GOT3 (cell line): ENCODE measurements around the gene RASL11B.

ENCODE experiments used
- DNase-seq: peaks from one replicate; lab custom pipeline; 2025; ENCODE audit warnings: mixed read lengths; lab: John Stamatoyannopoulos, UW

RASL11B gene

GRCh38 chr4:52874948-52875347, 12.8 kb downstream of the RASL11B start:
- no peak for DNase-seq

DNA sequence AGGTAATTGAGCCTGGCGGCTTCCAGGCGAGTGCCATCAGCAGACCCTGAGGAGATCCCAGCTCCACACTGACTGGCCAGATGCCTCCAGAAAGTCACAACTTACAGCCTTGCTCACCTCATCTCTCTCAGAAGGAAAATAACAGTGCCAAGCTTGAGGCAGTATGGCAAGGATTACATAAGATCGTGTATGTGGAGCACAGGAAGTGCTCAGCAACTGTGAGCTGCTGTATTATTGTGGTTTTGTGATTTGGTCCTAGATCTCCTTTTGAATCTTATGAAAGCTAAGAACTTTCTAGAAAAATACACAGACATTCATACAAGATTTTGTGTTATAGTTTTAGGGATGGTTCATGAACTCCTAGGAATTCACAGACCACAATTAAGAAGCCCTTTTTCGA, 14.0 kb downstream of the RASL11B start:
- no peak for DNase-seq

DNA sequence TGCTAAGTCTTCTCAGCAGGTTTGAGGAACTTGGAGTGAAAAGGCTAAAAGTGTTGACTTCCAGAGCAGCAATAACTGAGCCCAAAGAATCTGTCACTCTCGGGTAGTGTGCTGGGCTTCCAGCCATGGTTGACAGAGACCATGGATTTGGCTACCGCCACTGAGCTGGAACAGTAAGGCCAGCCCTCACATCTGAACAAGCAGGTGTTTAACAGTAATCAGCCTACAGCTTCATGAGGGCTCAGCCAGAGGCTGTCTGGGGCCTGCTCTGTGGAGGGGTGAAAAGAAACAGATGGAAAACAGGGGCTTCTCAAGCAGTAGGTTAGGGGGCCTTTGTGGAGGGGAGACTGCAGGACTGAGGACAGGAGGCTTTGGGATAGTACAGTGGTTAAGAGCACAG, 14.9 kb downstream of the RASL11B start:
- DNase-seq, result no peak

GRCh38 chr4:52877694-52878093, 15.6 kb downstream of the RASL11B start:
- DNase-seq, result no peak

- no peak for DNase-seq
Measured at GRCh38 chr4:52879471-52879870, 17.4 kb downstream of the RASL11B start.

- DNase-seq, result no peak
Measured at GRCh38 chr4:52880994-52881393, 18.9 kb downstream of the RASL11B start.

DNA sequence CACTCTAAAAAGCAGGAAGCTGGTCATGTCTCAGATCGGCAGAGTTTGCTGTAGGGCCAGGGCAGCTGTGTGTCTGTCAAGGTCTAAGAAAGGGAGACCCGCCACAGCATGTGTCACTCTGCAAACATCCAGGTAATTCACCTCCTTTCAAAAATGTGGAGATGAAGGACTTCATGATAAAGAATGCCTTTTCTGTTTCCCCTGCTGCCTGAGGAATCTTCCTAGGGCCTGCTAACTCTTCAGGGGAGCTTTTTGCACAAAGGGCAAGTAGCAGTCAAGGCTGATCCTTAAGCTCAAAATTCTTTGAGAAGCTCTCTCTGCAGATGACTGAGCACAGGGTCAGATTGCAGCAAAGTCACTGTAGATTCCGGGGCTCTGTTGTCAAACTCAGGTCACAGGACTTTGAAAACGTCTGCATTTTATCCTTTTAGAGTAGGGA, 21.1 kb downstream of the RASL11B start:
- no peak for DNase-seq

- no peak for DNase-seq
Measured at GRCh38 chr4:52883707-52884669, 21.9 kb downstream of the RASL11B start.

- DNase-seq, result no peak
Measured at GRCh38 chr4:52884994-52885393, 22.9 kb downstream of the RASL11B start.

GRCh38 chr4:52889354-52889753, 27.2 kb downstream of the RASL11B start:
- DNase-seq, result no peak

DNA sequence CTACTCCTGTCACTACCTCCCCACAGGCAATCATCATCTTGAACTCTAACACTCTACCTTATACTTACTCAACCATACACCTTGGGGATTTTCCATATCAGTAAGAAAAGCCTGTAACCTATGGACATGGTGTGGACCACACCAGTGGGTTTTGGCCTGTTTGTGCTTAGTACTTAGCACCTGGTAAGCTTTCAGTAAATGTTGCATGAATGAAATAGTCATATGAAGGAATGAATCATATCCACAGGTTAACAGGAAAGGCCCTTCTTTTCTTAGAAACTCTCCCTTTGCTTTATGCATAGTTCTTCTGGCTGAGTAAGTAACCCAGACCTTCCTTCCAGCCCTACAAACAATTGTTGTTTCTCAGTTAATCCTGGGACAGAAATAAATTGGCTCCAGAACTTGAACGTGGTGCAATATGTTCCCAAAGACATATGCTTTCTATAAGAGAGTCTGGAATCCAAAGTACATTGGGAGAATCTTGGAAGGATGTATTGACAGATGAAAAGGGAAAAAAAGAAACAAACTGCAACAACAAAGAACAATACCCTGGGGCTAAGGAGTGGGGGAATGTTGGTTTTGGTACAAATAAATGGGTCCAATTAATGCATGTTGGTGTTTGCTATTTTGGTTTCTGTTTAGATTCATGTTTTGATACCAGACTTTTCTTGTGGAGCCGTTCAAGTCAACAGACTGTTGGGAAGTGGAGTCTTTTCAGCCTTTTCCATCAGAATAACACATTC, 27.8 kb downstream of the RASL11B start:
- DNase-seq, result no peak

DNA sequence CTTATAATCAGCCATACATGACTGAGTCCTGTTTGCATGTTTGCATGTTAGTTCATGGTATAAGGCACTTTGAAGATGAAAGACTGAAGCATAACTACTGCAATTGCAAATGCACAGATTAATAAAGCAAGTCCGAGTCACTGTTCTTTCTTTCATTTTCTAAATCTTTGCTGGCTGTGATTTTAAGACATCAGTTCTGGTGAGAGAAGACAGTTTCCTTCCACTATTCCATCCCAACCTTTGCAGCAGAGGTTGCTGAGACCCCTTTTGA, 28.3 kb downstream of the RASL11B start:
- DNase-seq, result no peak

- DNase-seq, result no peak
Measured at GRCh38 chr4:52891743-52892142, 29.6 kb downstream of the RASL11B start.

GRCh38 chr4:52892880-52893279, 30.8 kb downstream of the RASL11B start:
- no peak for DNase-seq

DNA sequence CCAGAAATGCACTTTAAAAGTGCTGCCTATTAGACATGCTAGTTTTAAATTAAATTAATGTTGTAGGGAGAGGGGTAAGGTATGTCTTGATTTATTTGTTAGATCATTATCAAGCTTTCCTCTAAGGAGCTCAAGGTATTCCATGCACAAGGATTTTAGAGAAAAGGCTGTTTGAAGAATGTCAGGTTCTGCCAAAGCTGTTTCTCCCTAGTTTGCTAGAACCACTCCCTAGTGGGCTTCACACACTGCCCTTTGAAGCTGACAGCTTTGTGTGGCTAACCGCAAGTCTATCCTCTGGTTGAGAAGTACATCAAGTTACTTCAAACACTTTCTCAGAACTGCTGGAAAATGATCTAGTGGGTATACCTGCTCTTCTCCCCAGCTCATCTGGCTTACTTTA, 32.3 kb downstream of the RASL11B start:
- no peak for DNase-seq

GRCh38 chr4:52903273-52903672, 41.2 kb downstream of the RASL11B start:
- no peak for DNase-seq

- no peak for DNase-seq
Measured at GRCh38 chr4:52904421-52904820, 42.3 kb downstream of the RASL11B start.

- no peak for DNase-seq
Measured at GRCh38 chr4:52907510-52907909, 45.4 kb downstream of the RASL11B start.

GRCh38 chr4:52910115-52910514, 48.0 kb downstream of the RASL11B start:
- DNase-seq, result no peak

GRCh38 chr4:52911684-52912294, 49.7 kb downstream of the RASL11B start:
- DNase-seq, result no peak

GRCh38 chr4:52912608-52913007, 50.5 kb downstream of the RASL11B start:
- no peak for DNase-seq

GRCh38 chr4:52914051-52914605, 52.0 kb downstream of the RASL11B start:
- DNase-seq, result no peak

DNA sequence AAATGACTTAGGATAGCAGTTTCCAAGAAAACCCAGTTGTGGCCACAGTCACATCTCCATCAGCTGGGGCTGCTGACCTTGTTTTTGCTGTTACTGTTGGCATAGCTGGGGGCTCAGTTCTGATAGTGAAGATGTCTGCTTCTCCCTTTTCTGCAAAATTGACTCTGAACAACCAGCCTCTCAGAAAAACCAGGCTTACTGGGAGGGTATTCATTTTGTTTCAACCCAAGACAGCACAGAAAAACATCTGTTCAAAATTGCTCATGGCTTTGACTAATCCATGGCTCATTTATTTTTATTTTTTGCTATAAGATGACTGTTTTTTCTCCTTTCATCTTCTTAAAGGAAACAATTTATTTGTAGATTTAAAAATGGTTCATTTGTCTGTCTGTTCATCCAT, 53.1 kb downstream of the RASL11B start:
- no peak for DNase-seq
